GM19324 (cell line): ENCODE measurements around the gene UNC79.

Experiments
- ATAC-seq: cut with Tn5 transposase; IDR thresholded peaks from one replicate; pipeline ENCODE4 v1.9.1; 2021; ENCODE audit warnings: mild to moderate bottlenecking, moderate library complexity; ENCODE audit not compliant: unreplicated experiment, low FRiP score

UNC79 gene

GRCh38 chr14:93720076-93720815, 289.5 kb downstream of the UNC79 start:
- no peak for ATAC-seq

GRCh38 chr14:93720981-93721483, 290.3 kb downstream of the UNC79 start:
- no peak for ATAC-seq

- no peak for ATAC-seq
These were observed 292.3 kb downstream of the UNC79 start for GRCh38 chr14:93723001-93723400.

- no peak for ATAC-seq
These were observed 294.4 kb downstream of the UNC79 start for GRCh38 chr14:93725002-93725582.

- ATAC-seq, result no peak
These were observed 295.3 kb downstream of the UNC79 start for GRCh38 chr14:93725993-93726392.

GRCh38 chr14:93727039-93727740, 296.5 kb downstream of the UNC79 start:
- ATAC-seq, result no peak

GRCh38 chr14:93727917-93728650, 297.3 kb downstream of the UNC79 start:
- ATAC-seq, result no peak

- no peak for ATAC-seq
These were observed 297.9 kb downstream of the UNC79 start for GRCh38 chr14:93728651-93729016.

- ATAC-seq, result no peak
These were observed 299.3 kb downstream of the UNC79 start for GRCh38 chr14:93729993-93730392.

GRCh38 chr14:93731753-93732152, 301.0 kb downstream of the UNC79 start:
- no peak for ATAC-seq

GRCh38 chr14:93732524-93732923, 301.8 kb downstream of the UNC79 start:
- no peak for ATAC-seq

- ATAC-seq, result no peak
These were observed 302.5 kb downstream of the UNC79 start for GRCh38 chr14:93733231-93733630.

- no peak for ATAC-seq
These were observed 302.9 kb downstream of the UNC79 start for GRCh38 chr14:93733631-93734030.

GRCh38 chr14:93734086-93734822, 303.5 kb downstream of the UNC79 start:
- no peak for ATAC-seq

GRCh38 chr14:93735206-93735605, 304.5 kb downstream of the UNC79 start:
- ATAC-seq, result no peak

GRCh38 chr14:93736378-93737014, 305.8 kb downstream of the UNC79 start:
- no peak for ATAC-seq

- no peak for ATAC-seq
These were observed 306.9 kb downstream of the UNC79 start for GRCh38 chr14:93737634-93738033.

GRCh38 chr14:93741556-93742230, 311.0 kb downstream of the UNC79 start:
- ATAC-seq, result no peak

- ATAC-seq, result no peak
These were observed 312.0 kb downstream of the UNC79 start for GRCh38 chr14:93742761-93743160.
